ENCODE data around the gene PKD1.

The PKD1 gene

GRCh38 chr16:2167068-2167638 lies 31.5 kb upstream of the PKD1 start:
- no peak for DNase-seq

DNA sequence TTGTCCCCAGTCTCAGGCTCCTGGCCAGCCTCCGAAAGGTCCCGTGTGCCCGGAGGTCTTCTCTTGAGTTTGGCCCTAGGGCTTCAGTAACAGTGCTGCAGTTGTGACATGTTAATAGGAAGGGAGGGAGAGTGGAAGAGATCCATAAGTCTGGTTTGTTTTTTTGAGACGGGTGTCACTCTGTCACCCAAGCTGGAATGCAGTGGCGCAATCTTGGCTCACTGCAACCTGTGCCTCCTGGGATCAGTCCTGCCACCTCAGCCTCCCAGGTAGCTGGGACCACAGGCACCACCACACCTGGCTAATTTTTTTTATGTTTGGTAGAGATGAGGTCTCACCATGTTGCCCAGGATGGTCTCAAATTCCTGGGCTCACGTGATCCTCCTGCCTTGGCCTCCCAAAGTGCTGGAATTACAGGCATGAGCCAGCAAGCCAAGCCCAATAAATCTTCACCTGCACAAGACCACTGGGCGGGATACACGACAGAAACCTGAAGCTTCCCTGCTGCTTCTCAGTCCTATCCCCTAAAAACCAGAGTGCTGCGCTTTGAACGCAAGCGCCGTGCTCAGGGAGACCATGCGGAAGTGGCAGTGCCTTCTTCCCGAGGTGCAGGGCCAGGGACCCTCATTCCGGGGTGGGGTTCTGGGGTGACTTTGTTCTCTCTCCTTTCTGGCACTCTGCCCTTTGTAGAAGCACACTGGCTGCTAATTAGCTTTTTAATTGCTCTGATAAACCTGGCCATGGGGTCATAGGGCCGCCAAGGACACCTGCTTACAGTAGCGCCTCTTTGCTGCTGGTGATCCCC lies 30.8 kb upstream of the PKD1 start:
- DNase-seq = no peak

GRCh38 chr16:2165861-2166260 lies 30.2 kb upstream of the PKD1 start:
- DNase-seq = no peak

DNA sequence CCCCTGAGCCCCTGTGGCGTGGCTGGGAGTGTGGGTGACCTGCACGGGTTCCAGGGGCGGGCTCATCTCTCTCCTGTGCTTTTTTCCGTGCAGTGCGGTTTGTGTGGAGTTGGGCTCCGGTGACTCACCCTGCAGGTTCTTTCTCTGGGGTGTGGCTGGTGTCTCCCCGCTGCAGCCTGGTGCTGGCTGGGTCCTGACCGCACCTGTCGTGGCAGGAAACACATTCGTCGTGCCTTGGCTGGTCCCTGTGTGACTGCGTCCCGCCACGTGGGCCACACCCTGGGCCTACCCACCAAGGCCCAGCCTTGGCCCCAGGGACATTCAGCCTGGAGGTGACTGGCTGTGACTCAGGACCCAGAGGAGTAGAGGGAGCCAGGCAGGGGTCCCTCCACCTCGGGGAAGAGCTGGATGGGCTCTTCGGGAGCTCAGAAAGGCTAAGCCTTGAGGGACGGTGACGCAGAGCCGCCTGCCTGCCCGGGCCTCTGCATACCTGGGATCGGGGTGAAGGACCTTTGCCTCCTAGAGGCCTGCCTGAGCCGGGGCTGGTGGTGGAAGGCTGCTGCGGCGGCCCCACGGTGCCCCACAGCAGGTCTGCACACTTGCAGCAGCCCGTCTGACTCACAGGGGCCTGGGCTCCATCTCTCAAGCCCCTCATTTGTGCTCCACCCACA lies 27.6 kb upstream of the PKD1 start:
- no peak for DNase-seq

DNA sequence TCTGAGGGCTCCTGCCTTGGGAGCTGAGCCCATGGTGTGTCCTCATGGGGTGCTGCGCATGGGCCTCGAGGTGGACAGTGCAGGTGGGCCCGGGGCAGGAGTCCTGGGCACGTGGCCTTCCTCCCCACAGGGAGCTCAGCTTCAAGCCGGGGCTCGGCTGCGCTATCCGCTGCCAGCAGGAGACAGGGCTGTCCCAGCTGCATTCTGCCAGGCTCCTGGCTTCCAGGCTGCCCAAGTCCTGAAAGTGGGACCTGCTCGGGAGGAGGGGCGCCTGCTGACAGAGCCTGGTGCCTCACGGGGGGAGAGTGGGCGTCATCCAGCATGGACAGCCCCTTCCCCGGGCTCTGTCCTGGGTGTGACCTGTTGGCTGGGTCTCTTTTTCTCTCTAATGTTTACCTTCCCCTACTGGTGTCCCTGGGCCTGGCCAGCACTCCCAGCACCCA lies 27.0 kb upstream of the PKD1 start:
- DNase-seq = no peak

DNA sequence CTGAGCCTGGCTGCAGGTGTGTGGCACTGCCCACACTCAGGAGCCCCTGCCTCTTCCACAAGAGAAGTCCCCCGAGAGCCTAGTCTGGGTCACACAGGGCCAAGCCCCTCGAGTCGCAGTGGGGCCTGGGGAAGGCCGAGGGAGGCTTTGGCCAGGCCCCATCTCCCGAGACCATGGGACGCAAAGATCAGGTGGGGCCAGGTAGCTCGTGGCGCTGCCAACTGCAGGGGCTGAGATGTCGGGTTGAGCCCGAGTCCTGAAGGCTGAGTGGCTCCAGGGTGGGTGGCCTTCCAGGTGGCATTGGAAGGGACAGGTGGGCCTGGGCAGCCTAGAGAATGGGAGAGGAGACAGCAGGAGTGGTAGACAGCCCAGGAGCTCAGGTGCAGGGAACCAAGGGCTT lies 26.2 kb upstream of the PKD1 start:
- DNase-seq = no peak

- no peak for DNase-seq
Observed at GRCh38 chr16:2160915-2161551, 25.3 kb upstream of the PKD1 start.

DNA sequence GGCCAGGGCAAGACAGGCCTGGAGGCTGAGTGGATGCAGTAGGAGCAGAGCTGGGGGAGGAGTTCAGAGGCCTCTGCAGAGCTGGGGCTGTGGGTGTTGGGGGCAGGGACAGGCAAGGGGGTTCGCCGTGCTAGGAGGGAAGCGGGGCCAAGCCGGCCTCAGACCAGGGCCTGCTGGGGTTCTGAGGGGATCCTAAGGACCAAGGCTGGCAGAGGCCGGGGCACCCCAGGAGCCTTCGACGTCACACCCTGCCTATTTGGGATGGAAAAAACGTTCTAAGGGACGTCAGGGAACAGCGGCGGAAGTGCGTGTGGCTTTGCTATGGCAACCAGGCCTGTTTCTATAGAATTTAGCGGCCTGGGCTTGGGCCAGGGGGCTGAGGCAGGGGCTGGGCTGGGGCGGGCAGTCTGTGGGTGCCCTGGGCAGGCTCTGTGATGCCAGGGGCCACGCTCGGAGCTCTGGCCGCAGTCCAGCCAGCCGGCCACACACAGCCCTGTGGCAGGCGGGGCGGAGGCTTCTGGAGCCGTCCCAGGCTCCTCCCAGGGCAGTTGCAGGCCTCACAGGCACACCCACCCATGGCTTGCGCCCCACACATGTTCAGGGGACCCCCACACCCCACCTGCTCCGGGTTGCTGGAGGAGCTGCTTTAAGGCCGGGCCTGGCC lies 23.6 kb upstream of the PKD1 start:
- no peak for DNase-seq

DNA sequence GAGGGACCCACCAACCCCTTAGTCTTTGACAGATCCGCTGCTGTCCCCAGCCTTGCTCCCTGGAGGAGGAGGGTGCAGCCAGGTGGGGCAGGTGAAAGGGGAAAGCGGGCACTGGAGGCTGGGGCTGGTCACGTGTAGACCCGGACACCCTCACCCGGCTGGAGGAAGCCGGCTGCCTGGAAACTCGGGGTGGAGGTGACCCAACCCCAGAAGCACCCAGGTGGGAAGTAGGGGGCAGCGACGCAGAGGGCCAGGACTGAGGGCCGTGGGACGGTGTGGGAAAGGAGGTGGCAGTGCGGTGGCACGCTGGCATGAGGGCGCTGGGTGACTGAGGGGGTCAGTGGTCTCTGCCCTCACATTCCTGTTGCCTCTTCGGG lies 22.6 kb upstream of the PKD1 start:
- DNase-seq = no peak

DNA sequence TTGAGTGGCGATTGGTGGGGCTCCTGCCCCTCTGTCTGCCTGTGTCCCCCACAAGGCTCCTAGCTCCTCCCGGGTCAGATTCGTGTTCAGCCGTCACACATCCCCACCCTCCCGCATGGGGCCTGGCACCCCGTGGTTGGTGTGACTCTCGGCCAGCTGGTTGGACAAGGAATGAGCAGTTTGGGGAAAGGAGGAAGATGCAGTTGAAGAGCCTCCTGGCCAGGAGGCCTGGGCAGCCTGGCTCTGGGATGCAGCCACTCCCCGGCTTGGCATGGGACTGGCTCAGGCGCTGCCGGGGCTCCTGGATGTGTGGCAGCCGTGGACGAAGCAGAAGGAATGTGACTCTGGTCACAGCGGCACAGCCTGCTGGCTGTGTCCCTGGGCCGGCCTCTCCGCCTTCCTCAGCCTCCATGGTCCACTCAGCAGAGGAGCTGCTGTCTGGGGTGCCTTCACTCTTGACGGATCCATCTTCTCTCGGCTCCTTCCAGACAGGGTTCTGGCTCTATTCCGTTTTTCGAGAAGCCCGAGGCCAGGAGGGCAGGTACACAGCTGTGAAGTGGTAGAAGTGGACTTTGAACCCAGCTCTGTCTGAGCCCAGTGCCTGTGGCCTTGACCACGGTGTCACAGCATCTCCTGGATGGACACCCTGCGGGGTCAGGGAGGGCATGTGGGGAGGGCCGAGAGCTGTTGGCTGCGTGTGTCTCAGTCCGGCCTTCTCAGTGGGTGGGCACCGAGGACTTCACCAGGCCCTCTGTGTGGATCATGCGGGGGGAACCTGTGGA lies 22.0 kb upstream of the PKD1 start:
- no peak for DNase-seq

DNA sequence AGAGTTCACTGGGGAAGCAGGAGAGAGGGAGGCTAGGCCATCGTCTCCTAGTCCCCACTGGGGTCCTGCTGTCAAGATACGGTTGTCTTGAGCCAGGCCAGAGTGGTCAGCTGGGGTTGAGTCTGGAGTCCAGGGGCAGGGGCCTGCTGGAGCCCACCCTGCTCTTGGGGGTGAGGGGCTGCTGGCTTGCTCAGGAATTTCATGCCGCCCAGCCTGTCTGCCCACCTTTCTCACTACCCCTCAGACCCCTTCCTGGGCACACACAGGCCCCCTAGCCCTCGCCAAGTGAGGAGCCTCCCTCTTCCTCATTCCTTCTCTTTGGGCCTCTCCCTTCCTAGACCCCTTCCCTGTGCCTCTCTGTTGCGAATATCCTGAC lies 21.1 kb upstream of the PKD1 start:
- no peak for DNase-seq

DNA sequence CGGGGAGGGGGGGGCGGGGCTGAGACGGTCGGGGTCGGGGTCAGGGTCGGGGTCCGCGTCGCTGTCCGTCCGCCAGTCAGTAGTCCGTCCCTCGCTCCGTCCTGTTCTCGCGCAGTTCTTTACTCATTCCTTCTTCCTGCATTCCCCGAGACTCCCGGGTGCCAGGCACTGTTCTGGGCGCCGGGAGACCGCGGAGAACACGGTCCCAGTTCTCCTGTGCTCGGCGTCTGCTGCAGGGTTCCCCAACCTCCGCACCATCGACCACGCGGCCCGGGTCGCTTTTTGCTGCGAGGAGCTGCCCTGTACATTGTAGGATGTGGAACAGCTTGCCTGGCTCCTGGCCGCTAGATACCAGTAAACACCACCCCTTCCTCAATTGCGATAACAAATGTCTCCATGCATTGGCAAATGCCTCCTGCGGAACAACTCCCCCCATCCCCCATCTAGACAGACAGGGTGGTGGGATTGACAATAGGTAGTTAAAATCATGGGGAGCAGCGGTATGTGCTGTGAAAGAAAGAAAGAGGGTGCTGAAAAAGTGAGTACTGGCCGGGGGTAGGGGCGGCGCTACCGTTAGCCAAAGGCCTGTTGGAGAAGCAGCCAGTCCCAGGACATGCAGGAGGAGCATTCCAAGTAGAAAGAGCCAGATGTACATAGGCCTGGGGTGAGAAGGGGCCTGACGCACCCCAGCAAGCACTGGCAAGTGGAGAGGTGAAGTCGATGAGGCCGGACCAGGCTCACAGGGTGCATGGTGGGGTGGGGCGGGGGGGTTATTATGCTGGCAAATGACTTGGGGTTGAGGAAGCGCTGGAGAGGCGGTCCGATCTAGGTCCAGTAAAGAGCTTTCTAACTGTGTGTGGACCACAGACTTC lies 20.5 kb upstream of the PKD1 start:
- no peak for DNase-seq

DNA sequence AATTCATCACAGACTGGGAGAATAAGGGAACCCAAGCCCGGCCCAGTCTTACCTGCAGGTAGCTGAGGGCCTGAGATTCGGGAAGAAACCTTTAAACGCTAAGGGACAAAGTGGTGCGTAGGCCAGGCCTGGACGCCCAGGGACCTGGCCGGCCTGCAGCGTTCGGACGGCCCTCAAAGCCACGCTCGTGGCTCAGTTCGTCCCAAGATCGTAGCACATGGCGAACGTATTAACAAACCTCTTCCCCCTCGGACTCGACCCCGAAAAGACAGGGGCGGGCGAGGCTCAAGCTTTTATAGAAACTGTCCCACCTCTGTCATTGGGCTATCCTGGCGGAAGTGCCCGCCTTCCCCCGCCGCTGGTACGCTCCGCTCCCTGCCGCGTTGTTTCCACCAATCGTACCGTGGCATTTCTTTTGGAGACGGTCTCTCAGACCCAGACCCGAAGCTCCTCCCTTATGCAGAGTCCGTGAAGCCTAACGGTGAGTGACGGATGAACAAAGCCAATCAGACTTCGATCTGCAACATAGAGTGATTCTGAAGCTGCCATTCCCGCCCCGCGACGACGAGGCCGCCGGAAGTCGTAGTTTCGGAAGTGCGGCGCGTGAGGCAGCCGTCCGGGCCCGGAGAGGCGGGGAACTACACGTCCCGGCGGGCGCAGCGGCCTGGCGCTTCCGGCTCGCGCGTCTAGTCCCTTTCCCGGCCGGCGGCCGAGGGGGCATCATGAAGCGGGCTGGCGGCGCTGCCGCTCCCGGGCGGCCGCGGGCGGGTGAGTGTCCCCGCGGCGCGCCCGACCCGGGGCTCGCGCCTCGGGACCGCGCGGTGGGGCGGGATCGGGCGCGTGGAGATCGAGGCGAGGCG lies 19.6 kb upstream of the PKD1 start, which contains the start of gene TRAF7:
Gene TRAF7, plus strand, starts transcription at position 692 of the 860 bp plus-strand sequence. CDS start 8,139 bp downstream, outside the sequence.
- peak; percentile 100 for DNase-seq

- DNase-seq = no peak
Observed at GRCh38 chr16:2154533-2155090, 18.9 kb upstream of the PKD1 start.

GRCh38 chr16:2152695-2153506 lies 17.2 kb upstream of the PKD1 start:
- DNase-seq = no peak

- no peak for DNase-seq
Observed at GRCh38 chr16:2151188-2152091, 15.7 kb upstream of the PKD1 start.

- peak; percentile 67 for DNase-seq
Observed at GRCh38 chr16:2150418-2151187, 14.9 kb upstream of the PKD1 start.
